HG02678 (cell line): ENCODE measurements around the gene STAT3.

ENCODE experiments used
- ATAC-seq: cut with Tn5 transposase; IDR thresholded peaks from one replicate; pipeline ENCODE4 v1.9.1; 2021; ENCODE audit warnings: mild to moderate bottlenecking, moderate library complexity; ENCODE audit not compliant: unreplicated experiment

Gene STAT3

GRCh38 chr17:42282478-42283080 lies 105.7 kb downstream of the STAT3 start:
- no peak for ATAC-seq

DNA sequence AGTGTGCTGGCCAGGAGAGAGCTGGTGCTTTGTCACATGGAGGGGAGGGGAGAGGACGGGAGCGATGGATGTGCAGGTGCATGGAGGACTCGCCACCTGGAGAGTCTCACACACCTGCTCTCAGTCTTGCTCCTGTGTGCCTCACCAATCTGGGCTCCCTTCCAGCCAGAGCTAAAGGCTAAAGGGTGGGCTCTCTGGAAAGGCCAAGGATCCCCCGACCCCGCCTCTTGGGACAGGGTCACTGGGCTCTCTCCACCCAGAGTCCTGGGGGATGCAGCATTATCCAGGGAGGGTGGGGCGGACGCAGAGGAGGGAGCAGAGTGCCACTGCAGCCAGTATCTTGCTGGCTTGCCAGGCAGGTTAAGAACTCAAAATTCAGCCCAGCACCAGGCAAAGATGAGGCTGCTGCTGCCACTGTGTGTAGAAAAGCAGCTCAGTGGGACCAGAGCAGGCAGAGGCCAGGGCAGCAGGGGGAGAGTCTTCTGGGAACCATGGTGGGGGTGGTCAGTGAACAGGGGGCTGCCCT lies 106.6 kb downstream of the STAT3 start:
- ATAC-seq = no peak

GRCh38 chr17:42279776-42280630 lies 108.2 kb downstream of the STAT3 start:
- ATAC-seq = no peak

DNA sequence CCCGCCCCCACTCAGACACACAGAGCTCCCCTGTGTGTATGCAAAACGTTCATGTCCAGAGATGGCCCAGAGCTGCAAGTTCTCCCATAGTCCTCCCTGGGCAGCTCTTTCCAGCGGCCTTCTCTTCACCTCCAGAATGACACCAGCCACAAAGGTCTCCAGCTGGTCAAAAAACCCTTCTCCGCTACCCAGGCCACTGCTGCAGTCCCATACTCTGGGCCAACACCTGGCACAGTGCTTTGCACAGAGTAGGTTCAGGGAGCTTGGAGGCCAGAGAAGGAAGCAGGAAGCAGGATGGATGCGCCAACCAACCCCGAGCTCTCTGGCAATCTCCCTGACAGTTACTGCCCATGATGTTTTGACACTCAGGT lies 110.9 kb downstream of the STAT3 start:
- ATAC-seq = no peak

GRCh38 chr17:42276609-42277341 lies 111.5 kb downstream of the STAT3 start:
- no peak for ATAC-seq

DNA sequence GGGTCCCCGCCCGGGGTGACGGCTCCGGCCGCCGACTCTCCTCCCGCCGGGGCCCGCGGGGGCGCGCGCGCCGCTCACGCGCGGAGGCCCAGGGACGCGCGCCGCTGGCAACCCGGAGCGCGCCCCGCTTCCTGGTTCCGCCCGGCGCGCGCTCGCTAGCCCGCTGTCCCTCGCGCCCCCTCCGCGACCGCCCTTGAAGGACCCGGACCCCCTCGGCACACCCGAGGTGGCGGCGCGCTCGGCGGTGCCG lies 112.0 kb downstream of the STAT3 start, which contains the start of gene STAT5B:
Gene STAT5B (minus strand): TSS at position 33 of the 250 bp plus-strand sequence. CDS start 44,264 bp downstream, outside the sequence.
- peak; percentile 69 for ATAC-seq

DNA sequence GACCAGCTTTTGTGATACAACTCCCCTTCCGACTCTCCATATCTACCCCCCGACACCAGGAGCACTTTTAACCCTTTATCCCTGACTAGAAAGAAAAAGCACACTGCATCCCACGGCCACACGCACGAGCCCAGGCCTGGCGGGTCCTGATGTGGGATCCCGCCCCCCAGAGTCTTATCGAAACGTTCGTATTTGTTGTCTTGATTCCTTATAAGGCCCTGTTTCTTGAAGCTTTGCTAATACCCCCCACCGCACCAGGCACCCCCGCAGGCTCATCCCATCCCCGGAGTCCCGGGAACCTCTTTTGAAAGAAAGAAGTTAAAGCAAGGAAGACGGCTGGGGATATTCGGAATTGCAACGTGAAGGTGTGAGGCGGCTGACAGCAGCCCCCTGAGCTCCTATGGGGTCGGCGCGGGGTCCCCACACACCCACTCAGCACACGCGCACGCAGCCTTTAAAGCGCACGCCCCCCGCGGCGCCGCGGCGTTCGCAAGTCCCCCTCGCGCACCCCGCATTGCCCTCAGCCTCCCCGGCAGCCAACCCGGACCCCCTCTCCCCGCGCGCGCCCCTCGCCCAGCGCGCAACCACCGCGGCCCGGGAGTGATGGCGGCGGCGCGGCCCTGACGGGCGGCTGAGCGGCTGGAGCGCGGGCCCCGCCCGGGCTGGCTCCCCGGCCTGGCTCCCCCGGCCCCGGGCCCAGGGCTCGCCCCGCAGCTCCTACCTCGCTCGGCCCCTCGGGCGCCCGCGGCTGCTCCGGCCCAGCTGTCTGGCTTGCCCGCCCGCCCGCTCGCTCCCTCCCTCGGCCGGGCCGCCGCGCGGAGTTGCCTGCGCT lies 112.5 kb downstream of the STAT3 start:
- peak; percentile 53 for ATAC-seq

- ATAC-seq = no peak
Measured at GRCh38 chr17:42274812-42275526, 113.3 kb downstream of the STAT3 start.

- no peak for ATAC-seq
Measured at GRCh38 chr17:42274253-42274542, 114.0 kb downstream of the STAT3 start.

DNA sequence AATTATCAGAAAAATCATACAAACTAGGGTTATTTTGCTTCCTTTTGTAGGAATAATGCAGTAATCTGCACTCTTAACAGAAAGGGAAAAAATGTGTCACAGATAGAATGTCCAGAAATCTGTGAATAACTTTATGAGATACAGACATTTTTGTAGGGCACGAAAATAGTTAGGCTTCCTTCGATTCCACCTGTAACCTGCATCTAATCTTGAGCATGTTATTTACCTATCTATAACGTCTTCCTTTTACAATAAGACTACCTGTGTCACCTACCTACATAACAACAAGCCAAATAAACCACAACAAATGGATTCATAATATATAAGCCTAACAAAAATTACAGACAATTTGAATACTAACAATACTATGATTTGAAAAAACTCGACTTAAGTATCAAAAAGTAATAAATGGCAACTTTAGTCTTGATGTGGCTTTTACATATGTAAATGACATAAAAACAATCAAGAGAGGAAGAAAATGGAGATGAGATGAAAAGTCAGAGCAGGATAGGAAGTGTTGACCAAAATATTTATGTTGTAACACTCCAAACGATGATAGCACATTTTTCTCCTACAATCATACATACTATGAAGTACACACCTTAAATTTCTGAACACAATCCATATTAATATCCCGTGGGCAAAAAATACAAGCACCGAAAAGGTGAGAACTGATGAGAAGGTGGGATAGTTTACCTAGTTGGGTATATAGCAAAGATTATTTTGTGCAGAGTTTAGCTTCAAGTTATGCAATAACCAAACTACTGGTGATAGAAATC lies 114.6 kb downstream of the STAT3 start:
- ATAC-seq = no peak

DNA sequence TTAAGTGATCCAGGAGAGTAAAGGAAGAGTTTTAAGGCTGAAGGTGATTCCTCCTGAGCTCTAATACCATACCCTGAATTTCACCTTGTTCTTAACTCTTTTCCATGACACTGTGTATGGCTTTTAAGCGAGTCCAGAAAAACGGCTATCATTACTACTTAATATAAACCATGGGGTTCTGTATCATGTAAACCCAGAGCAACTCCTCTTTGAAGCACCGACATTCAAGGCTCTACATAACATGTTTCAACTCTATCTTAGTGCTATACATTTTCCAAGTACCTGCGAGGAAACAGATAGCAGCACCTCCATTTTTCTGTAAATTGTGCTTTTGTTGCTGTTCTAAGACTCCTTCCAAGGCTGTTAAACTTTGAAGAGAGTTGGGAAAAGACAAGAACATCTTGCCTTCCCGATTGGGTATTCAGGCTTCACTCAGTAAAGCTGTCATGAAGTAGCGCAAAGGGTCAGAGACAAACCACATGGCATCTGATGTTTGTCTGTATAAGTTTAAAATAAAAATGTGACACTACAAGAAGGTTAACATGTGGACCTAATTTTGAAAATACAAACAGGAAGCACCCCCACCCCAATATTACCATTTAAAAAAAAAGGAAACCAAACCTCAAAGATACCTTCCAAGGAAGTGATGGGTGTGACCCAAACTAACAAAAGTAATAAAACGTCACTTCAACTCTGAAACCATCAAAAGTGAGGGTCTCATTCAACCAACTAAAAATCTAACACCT lies 115.9 kb downstream of the STAT3 start:
- no peak for ATAC-seq

GRCh38 chr17:42271779-42272035 lies 116.5 kb downstream of the STAT3 start:
- ATAC-seq = no peak

DNA sequence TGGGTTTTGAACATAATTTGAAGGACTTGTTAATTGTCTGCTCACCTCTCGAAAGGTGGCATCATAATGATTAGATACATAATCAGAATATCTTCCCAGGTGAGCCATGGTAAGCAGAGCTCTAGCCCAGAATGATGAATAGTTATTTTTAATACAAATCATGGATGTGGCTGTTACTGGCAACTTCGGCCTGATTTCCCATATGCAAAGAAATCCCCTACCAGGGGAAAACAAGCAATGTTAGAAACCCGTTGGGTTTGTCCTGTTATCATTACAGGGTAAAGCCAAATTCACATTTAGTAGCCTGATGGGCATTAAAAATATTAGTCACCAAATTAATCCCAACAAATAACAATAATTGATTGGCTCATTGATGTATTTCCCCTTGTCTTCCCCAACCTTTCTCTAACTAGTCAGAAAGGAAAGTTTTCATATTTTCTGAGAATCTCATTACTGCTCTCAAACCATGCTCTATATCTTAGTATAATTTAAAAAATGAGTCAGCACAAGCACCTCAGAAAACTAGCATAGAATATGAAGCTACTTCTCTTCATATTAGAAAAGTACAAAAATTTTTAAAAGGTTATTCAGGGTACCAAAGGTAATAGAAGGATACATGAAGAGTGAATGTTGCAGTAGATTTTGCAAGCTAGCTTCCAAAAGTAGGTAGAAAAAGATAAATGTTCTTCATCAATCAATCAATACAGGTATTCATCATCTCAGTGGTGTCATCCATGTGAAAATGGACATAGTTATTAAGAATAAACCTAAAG lies 117.0 kb downstream of the STAT3 start:
- no peak for ATAC-seq

DNA sequence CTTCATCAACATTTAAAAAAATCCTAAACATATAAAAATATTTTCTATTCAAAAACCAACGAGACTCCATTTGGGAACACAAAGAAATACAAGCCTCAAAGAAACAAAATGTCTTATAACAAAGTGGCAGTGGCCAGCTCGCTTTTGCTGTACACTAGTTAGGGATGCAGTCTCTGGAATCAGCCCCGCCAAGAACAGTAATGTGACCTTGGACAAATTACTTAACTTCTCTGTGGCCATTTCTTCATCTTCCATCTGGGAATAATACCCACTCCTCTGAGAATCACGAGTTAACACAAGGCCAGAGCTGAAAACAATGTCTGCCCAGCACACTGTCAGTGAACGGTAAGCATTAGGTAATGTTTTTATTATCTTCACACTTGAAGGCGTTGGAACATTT lies 117.6 kb downstream of the STAT3 start:
- no peak for ATAC-seq

GRCh38 chr17:42270170-42270535 lies 118.1 kb downstream of the STAT3 start:
- no peak for ATAC-seq

GRCh38 chr17:42268236-42268635 lies 120.0 kb downstream of the STAT3 start:
- no peak for ATAC-seq

DNA sequence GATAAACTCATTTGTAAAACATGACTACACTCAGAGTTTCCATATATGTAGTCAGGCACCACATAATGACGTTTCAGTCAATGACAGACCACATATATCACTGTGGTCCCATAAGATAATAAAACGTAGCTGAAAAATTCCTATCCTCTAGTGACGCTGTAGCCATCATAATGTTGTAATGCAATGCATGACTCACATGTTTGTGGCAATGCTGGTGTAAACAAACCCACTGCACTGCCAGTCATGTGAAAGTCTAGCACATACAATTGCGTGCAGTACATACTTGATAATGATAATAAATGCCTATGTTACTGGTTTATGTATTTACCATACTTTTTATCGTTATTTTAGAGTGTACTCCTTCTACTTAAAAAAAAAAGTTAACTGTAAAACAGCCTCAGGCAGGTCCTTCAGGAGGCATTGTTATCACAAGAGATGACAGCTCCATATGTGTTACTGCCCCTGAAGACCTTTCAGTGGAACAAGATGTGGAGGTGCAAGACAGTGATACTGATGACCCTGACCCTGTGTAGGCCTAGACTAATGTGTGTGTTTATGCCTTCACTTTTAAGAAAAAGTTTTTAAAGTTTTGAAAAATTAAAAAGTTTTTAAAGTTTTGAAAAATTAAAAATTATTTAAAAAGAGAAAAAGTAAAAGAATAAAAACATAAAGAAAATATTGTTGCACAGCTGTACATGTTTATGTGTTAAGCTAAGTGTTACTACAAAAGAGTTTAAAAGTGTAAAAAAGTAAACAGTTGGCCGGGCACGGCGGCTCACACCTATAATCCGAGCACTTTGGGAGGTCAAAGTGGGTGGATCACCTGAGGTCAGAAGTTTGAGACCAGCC lies 121.1 kb downstream of the STAT3 start:
- ATAC-seq = no peak

DNA sequence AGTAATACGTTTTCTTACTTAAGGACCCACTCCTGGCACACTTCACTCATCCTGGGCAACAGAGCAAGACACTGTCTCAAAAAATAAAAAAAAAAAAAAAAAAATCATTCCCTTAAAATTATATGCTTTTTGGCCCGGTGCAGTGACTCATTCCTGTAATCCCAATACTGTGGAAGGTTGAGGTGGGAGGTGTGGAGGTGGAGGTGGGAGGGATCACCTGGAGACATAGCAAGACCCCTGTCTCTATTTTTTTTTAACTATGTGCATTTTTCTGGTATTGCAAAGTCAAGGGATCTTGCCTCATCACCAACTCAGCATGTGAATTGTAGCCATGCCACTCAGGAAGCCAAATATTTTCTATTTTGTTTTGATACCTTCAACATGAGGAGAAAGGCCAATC lies 121.8 kb downstream of the STAT3 start:
- ATAC-seq = no peak
